CD4-positive, alpha-beta T cell treated with Interleukin-4 for 4 hours (primary cell): Measurements from ENCODE around the gene KLHL25.

Experiments
- DNase-seq: peaks from one replicate; pipeline ENCODE4 v3.0.0-alpha.2; 2020

Gene KLHL25

GRCh38 chr15:85772668-85773067 lies 22.1 kb downstream of the KLHL25 start:
- DNase-seq, result no peak

GRCh38 chr15:85771781-85772445 lies 22.8 kb downstream of the KLHL25 start:
- DNase-seq, result no peak

GRCh38 chr15:85771271-85771670 lies 23.5 kb downstream of the KLHL25 start:
- no peak for DNase-seq

- no peak for DNase-seq
Observed at GRCh38 chr15:85770096-85771041, 24.4 kb downstream of the KLHL25 start.

- no peak for DNase-seq
Observed at GRCh38 chr15:85769182-85769900, 25.4 kb downstream of the KLHL25 start.

GRCh38 chr15:85768595-85769168 lies 26.0 kb downstream of the KLHL25 start:
- no peak for DNase-seq

GRCh38 chr15:85767785-85768529 lies 26.8 kb downstream of the KLHL25 start:
- no peak for DNase-seq

- DNase-seq, result no peak
Observed at GRCh38 chr15:85766001-85766831, 28.5 kb downstream of the KLHL25 start.

- no peak for DNase-seq
Observed at GRCh38 chr15:85764649-85765277, 30.0 kb downstream of the KLHL25 start.

- DNase-seq, result no peak
Observed at GRCh38 chr15:85763673-85764633, 30.8 kb downstream of the KLHL25 start.

GRCh38 chr15:85763157-85763556 lies 31.6 kb downstream of the KLHL25 start:
- DNase-seq, result no peak

- no peak for DNase-seq
Observed at GRCh38 chr15:85762756-85763127, 32.0 kb downstream of the KLHL25 start.

- DNase-seq, result no peak
Observed at GRCh38 chr15:85762039-85762755, 32.5 kb downstream of the KLHL25 start.

- no peak for DNase-seq
Observed at GRCh38 chr15:85761635-85762034, 33.1 kb downstream of the KLHL25 start.

GRCh38 chr15:85760531-85761371 lies 34.0 kb downstream of the KLHL25 start:
- no peak for DNase-seq

GRCh38 chr15:85760049-85760448 lies 34.7 kb downstream of the KLHL25 start:
- no peak for DNase-seq

GRCh38 chr15:85759376-85759775 lies 35.3 kb downstream of the KLHL25 start:
- DNase-seq, result no peak

GRCh38 chr15:85758655-85758978 lies 36.1 kb downstream of the KLHL25 start:
- no peak for DNase-seq
